Dedifferentiated amniotic fluid mesenchymal stem cell (primary cell): ENCODE results near the gene TEFM.
A peak's percentile ranks its signal among the peaks of the same experiment; 100 is the strongest.
"Not testable (repeated sequence)": the region's sequence is repeated elsewhere in the genome, so short reads cannot be mapped to it uniquely, and the experiment has no call there.

Experiments
- DNase-seq: peaks from one replicate; pipeline ENCODE4 v3.0.0-alpha.2; 2016; ENCODE audit errors: extremely low spot score

Gene TEFM, protein sequence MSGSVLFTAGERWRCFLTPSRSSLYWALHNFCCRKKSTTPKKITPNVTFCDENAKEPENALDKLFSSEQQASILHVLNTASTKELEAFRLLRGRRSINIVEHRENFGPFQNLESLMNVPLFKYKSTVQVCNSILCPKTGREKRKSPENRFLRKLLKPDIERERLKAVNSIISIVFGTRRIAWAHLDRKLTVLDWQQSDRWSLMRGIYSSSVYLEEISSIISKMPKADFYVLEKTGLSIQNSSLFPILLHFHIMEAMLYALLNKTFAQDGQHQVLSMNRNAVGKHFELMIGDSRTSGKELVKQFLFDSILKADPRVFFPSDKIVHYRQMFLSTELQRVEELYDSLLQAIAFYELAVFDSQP

GRCh38 chr17:30906101-30906911 lies at the start of gene TEFM:
Gene TEFM, minus strand, starts transcription at chr17:30906238. Its CDS starts 40 bp downstream, at chr17:30906198.
- peak; percentile 91 for DNase-seq

GRCh38 chr17:30954046-30954830 lies 48.2 kb upstream of the TEFM start:
- DNase-seq = no peak

DNA sequence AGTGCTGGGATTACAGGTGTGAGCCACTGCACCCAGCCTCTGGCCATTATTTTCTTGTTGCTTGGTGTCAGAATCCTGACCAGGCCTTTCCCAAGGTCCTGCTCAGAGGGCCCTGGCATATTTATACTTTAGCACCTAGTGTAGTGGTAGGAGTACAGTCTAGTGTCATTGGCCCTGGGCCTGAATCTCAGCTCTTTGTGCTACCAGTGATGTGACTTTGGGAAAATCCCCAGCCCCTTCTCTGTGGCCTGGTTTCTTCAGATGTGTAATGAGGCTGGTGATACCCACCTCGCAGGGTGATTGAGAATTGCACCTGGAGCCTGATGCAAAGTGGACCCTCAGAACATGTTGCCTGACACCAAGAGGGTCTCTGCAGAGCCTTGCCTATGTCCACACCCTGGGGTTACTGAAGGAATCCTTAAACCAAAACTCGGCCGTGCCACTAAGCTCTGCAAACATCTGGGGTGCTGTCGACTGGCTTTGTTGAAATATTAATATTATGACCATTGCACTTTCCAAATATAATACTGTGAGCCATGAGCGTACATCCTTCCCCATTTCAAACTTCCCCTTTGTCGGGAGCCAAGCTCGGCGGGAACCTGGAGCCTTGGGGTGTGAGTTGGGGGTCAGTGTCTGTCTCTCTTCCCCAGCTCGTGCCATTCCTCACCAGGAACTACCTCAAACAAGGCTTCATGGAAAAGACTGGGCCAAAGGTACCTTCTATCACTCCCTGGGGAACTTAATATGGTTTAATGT lies 46.8 kb upstream of the TEFM start:
- DNase-seq = no peak

DNA sequence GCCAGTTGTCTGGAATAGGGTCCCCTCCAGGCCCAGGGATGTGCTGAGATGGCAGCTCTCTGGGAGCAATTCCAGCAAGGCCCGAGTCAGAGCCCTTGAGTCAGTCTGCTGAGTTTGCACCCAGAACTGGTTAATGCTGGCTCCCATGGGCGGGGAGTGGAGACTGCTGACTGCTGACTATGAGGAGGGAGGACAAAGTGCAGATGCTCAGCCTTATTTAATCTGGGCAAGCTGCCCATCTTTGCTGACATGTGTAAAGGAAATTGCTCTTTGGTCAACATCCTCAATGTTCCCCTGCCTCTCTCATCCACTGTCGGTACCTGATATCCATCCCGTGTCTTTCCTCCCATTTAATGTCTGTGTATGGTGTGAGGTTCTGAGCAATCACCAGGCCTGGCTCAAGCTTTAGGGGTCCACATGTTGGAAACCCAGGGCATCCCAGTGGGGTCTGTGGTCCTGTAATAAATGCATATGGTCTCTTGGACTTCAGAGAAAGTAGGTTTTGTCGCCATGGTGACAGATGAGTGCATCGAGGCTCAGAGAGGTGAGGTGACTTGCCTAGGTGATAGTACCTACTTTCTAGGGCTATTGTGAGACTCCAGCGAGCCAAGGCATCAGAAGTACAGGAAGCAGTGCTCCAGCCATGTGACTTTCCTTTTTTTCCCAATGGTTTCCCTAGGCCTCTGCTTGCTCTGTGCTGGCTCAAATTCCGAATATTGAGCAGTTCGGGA lies 44.8 kb upstream of the TEFM start:
- peak; percentile 47 for DNase-seq

DNA sequence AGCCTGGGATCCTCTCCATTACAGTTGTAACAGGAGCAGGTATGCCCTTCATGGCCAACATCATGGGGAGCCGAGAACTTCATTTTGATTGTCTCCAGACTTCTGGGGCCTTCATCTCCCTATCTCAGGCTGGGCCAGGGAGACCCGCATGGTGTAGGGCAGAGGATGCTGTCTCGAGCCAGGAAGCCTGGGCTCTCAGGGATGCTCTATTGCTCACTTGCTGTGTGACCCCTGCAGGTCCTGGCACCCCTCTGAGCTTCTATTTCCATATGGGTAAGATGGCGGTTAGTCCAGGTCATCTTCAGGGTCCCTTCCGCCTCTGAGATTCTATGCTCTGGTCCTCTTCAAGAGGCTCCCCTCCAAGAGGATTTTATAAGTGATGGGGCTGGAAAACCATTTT lies 44.2 kb upstream of the TEFM start:
- DNase-seq = no peak

GRCh38 chr17:30947796-30948195 lies 41.8 kb upstream of the TEFM start:
- no peak for DNase-seq

DNA sequence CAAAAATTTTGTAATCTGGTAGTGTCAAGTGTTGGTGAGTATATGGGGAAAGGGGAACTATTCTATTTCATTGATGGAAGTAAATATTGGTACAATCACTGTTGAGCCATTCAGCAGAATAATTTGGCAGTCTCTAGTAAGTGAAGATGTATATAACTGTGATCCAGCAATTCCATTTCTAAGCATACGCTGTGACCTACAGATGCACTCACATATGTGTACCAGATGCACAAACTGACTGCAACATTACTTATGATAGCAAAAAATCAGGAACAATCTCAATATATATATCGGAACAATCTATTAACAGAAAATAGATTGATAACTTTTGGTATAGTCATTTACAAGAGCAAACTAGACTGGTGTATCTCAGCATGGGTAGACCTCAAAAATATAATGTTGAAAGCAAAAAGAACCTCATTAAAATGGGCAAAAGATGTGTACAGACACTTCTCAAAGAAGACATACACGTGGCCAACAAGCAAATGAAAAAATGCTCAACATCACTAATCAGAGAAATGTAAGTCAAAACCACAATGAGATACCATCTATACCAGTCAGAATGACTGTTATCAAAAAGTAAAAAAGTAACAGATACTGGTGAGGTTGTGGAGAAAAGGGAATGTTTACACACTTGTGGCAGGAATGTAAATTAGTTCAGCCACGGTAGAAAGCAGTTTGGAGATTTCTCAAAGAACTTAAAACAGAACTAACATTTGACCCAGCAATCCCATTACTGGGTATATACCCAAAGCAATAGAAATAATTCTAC lies 36.5 kb upstream of the TEFM start:
- no peak for DNase-seq

- DNase-seq = no peak
Observed at GRCh38 chr17:30939051-30939689, 33.1 kb upstream of the TEFM start.

GRCh38 chr17:30933966-30934365 lies 27.9 kb upstream of the TEFM start:
- no peak for DNase-seq

- DNase-seq = not testable (repeated sequence)
Observed at GRCh38 chr17:30931582-30931981, 25.5 kb upstream of the TEFM start.

- no peak for DNase-seq
Observed at GRCh38 chr17:30930495-30930894, 24.5 kb upstream of the TEFM start.

DNA sequence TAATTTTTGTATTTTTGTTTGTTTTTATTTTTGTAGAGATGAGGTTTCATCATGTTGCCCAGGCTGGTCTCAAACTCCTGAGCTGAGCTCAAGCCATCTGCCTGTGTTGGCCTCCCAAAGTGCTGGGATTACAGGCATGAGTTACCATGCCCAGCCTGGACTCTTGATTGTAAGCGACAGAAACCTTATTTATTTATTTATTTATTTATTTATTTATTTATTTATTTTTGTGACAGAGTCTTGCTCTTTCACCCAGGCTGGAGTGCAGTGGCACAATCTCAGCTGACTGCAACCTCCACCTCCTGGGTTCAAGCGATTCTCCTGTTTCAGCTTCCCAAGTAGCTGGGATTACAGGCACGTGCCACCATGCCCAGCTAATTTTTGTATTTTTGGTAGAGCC lies 23.8 kb upstream of the TEFM start:
- DNase-seq = not testable (repeated sequence)

- DNase-seq = no peak
Observed at GRCh38 chr17:30929081-30929633, 23.1 kb upstream of the TEFM start.

DNA sequence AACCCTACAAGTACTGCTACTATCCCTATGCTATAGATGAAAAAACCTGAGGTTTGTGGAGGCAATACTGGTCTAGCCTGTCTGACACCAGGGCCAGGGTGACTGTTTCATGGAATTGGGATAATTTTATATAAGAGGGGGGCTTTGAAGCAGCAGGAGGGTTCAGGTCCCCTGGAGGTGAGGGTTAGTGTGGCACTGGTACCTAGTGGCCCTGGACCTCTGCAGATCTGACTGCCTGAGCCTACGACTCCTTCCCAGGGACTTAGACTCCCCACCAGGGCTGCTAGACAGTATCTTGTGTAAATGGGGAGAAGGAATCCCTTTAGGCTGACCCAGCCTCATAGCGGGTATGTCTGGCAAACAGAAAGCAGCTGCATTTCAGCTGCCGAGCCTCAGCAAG lies 22.5 kb upstream of the TEFM start:
- no peak for DNase-seq

- no peak for DNase-seq
Observed at GRCh38 chr17:30927756-30928155, 21.7 kb upstream of the TEFM start.

DNA sequence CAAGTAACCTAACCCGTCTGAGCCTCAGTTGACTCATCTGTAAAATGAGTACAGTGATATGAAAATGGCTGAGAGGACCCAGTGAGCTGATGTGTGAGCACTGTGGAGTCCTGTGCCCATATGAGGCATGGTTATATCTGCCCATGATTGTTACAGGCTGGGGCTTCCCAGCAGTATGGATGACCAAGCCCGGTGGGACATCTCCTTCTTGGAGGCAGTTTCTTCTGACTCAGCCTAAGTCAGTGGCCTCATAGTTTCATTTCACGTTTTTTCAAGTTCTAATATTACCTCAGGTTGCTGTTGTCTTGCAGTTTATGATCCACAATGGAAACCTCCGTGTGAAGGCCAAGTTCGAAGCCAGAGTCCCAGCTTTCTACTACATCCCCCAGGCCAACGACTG lies 20.5 kb upstream of the TEFM start:
- DNase-seq = no peak

DNA sequence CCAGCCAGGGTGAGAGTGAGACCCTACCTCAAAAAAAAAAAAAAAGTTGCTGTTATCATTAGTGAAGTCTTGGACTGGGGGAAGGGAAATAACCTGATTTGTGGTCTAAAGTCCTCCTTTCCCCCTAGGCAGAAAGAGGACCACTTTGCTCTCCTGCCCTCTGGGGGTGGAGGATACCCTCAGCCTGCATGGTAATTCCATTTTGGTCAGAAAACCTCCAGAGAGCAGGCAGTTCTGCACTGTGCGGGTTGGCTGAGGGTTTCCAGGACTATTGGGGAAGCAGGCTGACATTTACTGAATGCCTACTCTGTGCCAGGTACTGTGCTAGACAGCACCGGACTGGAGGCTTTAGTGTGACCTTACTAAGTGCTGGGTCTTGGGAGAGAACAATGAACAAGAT lies 18.3 kb upstream of the TEFM start:
- no peak for DNase-seq

DNA sequence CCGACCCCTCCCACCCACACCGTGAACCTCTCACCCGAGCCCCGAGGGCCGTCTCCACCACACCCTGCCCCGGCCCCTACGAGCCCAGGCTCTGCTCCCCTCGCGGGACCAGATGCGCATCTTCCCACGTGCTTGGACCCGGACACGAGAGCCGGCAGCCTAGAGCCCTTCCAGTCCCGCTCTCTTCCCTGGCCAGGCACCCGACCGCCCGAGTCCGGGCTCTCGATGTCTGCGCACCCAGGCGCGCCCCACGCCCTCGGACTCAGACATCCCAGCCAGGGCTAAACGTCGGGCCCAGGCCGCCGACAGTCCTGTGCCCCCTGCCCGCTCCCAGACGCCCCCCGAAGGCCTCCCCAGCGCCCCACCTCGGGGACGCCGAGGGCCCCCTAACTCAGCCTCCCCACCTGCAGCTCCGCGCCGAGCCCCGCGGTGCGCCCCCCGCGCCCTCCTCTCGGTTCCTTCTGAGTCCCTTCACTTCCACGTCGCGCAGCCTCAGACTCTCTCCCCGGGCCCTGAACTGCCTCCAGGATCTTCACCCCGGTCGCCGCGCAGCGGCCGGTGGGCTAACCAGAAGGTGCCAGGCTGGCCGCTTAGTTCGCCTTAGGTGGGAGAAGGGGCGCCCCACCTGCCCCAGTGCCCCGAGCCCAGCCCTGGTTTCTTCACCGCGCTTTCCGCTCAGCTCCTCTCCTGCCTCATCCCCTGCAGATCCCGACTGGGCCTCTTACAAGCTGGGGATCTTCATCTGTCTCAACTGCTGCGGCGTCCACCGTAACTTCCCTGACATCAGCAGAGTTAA lies 16.4 kb upstream of the TEFM start:
- no peak for DNase-seq
